Activated CD4-positive, alpha-beta memory T cell treated with anti-CD3 and anti-CD28 coated beads for 36 hours (primary cell): Measurements from ENCODE around the gene ZBTB25. TPM values are rescaled to one million over a fixed set of nuclear protein-coding genes. Genes with fewer than 3 reads are reported as not detected.

Experiments
- CTCF ChIA-PET: fragments of 350-600 bp; sonication (Branson Sonifier 250); formaldehyde crosslinking; loops from one replicate; lab custom pipeline; 2021; ENCODE audit warnings: antibody characterized with exemption, inconsistent platforms; lab: Charles Lee
- POLR2A ChIA-PET: fragments of 350-600 bp; sonication (Branson Sonifier 250); formaldehyde crosslinking; loops from one replicate; lab custom pipeline; 2021; ENCODE audit warnings: antibody characterized with exemption; lab: Charles Lee
- DNase-seq: peaks from one replicate; pipeline ENCODE4 v3.0.0-alpha.2; 2020
- H3K27ac Mint-ChIP-seq: one replicate; pipeline ENCODE4 v1.8.0; 2021; ENCODE audit warnings: mixed read lengths
- H3K27me3 Mint-ChIP-seq: one replicate; pipeline ENCODE4 v1.8.0; 2021; ENCODE audit warnings: mixed read lengths
- H3K36me3 Mint-ChIP-seq: one replicate; pipeline ENCODE4 v1.8.0; 2021; ENCODE audit warnings: mixed read lengths
- H3K4me1 Mint-ChIP-seq: one replicate; pipeline ENCODE4 v1.8.0; 2021; ENCODE audit warnings: low read depth, mixed read lengths
- H3K4me3 Mint-ChIP-seq: one replicate; pipeline ENCODE4 v1.8.0; 2021; ENCODE audit warnings: mild to moderate bottlenecking, mixed read lengths
- H3K9me3 Mint-ChIP-seq: one replicate; pipeline ENCODE4 v1.8.0; 2021; ENCODE audit warnings: mixed read lengths
- intact Hi-C: fragments of 100-400 bp; cut with micrococcal nuclease; formaldehyde crosslinking; loops from one replicate; pipeline ENCODE4 v1.15.1; 2023
- total RNA-seq, 2 experiments: library from RNA; stranded (reverse); gene quantifications; one replicate each; pipeline ENCODE4 v1.2.3, GENCODE V29; 2021

ZBTB25 gene
- total RNA-seq, result 10 to 100 TPM; 24.2 to 27.5 TPM

DNA sequence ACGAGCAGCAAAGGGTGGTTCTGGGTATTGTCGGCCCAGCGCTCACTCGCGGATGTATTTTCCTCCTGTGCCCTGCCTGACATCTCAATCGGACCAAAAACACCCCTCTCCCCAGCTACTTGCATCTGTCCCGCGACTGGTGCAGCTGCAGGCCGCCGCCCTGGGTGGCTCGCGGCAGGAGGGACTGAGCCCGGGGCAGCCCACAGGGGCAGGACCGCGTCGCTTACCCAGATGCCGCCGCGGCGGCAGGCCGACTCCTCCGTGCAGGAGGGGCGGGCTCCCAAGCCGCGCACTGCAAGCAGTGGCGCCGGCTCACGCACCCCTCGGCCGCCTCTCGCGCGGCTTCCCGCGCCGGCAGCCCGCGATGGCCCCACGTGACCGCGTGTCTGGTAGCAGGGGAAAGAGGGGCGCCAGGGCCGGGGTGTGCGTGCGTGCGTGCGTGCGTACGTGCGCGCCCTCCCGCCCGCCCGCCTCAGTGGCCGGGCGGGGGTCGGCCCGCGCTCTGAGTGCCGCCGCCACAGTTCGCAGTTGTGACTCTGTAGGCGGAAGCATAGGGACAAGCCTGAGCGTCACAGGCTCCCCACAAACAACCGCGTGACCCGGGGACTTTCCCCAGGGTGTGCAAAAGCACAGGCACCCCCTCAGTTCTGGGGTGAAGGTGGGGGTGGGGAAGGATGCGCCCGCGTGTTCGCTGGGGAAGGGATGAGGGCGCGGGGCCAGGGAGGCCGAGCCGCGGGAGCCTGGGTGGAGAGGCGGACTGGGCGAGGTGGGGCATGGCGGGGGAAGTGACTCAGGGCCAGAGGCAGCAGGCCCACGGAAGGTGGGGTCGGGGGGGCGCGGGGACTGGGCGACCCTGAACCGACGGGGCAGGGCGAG lies at the start of gene ZBTB25:
ZBTB25 (minus strand) TSS at position 405 of the 876 bp plus-strand sequence. CDS start 13,305 bp downstream, outside the sequence.
- Mint-ChIP-seq H3K27me3 (no peaks in the 10 kb centered on the region), H3K36me3 (peaks cover 27% of the 10 kb centered on the region), H3K4me1 (peaks cover 53% of the 10 kb centered on the region), H3K4me3 (peak within 1 kb of the TSS; percentile 95), H3K9me3 (no peaks in the 10 kb centered on the region), H3K27ac (peak within 1 kb of the TSS; percentile 100)
- intact Hi-C loops, result loop anchor here (1.0 to 10.0 kb wide), 10 partner anchors 8 to 1029 kb away; partner anchors contain the start of genes CHURC1, MAX, MTHFD1 and PPP2R5E
- ChIA-PET CTCF (interaction anchor here (0.7 to 3.2 kb wide), 4 partner anchors 7 to 37 kb away, joined by 3 to 27 read pairs (median 4); partner anchors contain the start of gene HSPA2), POLR2A (interaction anchor here (0.9 to 3.8 kb wide), 11 partner anchors 8 to 862 kb away, joined by 3 to 18 read pairs (median 5); partner anchors contain the start of genes AKAP5, HSPA2 and MTHFD1)
- DNase-seq, result peak; percentile 95

GRCh38 chr14:64550621-64551333 lies 47.1 kb upstream of the ZBTB25 start:
- POLR2A ChIA-PET, result interaction anchor here (0.6 kb wide), 1 partner anchor 120 kb away, joined by 3 read pairs; no protein-coding TSS in a partner anchor
- intact Hi-C loops, result no loop called here

DNA sequence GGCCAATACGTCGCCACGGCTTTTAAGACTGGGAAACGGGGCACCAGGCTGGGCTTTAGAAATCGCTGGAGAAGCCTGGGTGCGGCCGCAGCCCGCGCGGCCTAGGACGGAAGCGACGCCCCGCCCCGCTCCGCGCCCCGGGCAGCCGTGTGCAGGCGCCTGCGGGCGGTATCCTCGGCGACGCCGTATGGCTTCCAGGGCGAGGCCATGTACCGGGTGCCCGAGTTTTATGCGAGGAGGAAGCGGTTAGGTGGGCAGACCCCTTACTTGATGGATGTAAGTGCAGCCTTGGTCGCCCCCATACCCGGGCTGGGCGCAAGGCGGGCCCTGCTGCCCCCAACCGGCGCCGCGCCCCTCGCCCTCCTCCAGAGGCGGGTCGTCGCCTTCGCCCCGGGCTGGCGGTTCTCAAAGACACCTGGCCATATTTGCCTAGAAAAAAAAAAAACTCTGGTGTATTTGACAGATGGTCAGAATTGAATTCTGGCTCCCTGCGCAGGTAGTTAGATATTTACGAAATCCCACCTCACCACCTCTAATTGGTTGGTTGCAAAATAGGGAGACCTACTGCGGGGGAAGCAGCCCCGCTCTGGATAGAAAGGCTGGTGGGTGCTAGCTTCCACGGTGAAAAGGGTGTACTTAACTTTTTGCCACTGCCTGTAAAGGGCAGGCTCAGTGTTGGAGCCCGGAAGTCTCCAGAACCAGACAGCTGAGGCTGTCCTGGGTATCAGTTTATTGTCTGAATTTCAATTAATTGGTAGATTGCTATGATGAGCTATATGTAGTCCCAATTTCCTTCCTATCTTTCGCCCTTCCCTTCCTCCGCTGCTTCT lies 46.4 kb upstream of the ZBTB25 start, which contains the start of gene PPP1R36:
PPP1R36 (plus strand) TSS at position 171 of the 830 bp plus-strand sequence; CDS start at position 208, 37 bp downstream.
- Mint-ChIP-seq H3K36me3 (no peaks in the 10 kb centered on the region), H3K4me1 (peaks cover 11% of the 10 kb centered on the region), H3K27me3 (peaks cover 9% of the 10 kb centered on the region), H3K27ac (no peak within 1 kb of the TSS), H3K4me3 (peak within 1 kb of the TSS; percentile 46), H3K9me3 (no peaks in the 10 kb centered on the region)
- peak; percentile 58 for DNase-seq
- intact Hi-C loops, result loop anchor here (1.0 kb wide), 1 partner anchor 10 kb away; the partner anchor contains the start of gene HSPA2
- POLR2A ChIA-PET, result interaction anchor here (0.6 kb wide), 1 partner anchor 121 kb away, joined by 3 read pairs; no protein-coding TSS in a partner anchor
- CTCF ChIA-PET, result interaction anchor here (0.9 to 1.9 kb wide), 2 partner anchors 10 to 86 kb away, joined by 4 to 6 read pairs; partner anchors contain the start of gene HSPA2

More at GRCh38 chr14:64550621-64551333, 47.1 kb upstream of the ZBTB25 start:
- Mint-ChIP-seq H3K36me3 (no peaks in the 10 kb centered on the region), H3K4me3 (no peak overlapping the region), H3K27ac (no peak overlapping the region), H3K9me3 (no peaks in the 10 kb centered on the region), H3K27me3 (peaks cover 9% of the 10 kb centered on the region), H3K4me1 (peaks cover 11% of the 10 kb centered on the region)
- CTCF ChIA-PET, result interaction anchor here (0.7 to 1.9 kb wide), 3 partner anchors 10 to 85 kb away, joined by 3 to 6 read pairs (median 4); partner anchors contain the start of gene HSPA2
- DNase-seq, result no peak

DNA sequence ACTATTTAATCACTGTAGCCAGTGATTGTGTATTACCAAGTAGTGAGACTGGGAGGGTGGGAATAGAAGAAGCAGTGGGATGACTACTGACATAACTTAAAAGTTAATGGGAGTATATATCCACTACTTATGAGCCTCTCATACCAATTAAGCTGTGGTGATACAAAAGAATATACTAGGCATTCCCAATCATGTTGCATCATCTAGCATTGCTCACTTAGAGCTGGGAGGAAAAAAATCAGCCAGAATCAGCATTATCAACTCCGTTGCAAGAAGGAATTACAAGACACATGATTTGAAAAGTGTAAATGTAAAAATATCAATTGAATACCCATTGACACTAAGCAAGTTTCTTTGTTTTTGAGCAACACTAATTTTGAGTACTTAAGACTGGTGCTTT lies 45.4 kb upstream of the ZBTB25 start:
- Mint-ChIP-seq H3K4me1 (peaks cover 11% of the 10 kb centered on the region), H3K27ac (no peak overlapping the region), H3K4me3 (no peak overlapping the region), H3K9me3 (no peaks in the 10 kb centered on the region), H3K27me3 (peaks cover 9% of the 10 kb centered on the region), H3K36me3 (no peaks in the 10 kb centered on the region)
- POLR2A ChIA-PET, result interaction anchor here (0.7 kb wide), 1 partner anchor 9 kb away, joined by 4 read pairs; the partner anchor contains the start of gene HSPA2
- DNase-seq, result no peak
- intact Hi-C loops, result loop anchor here (1.0 kb wide), 1 partner anchor 9 kb away; the partner anchor contains the start of gene HSPA2
- CTCF ChIA-PET, result interaction anchor here (0.8 to 1.2 kb wide), 2 partner anchors 8 to 88 kb away, joined by 3 to 4 read pairs; partner anchors contain the start of gene HSPA2

GRCh38 chr14:64544607-64545312 lies 41.1 kb upstream of the ZBTB25 start:
- CTCF ChIA-PET, result interaction anchor here (0.7 kb wide), 1 partner anchor 589 kb away, joined by 3 read pairs; no protein-coding TSS in a partner anchor
- H3K36me3 Mint-ChIP-seq, result peaks cover 10% of the 10 kb centered on the region
- POLR2A ChIA-PET, result no interaction called here
- peaks cover 9% of the 10 kb centered on the region for H3K9me3 Mint-ChIP-seq
- H3K27me3 Mint-ChIP-seq, result peaks cover 21% of the 10 kb centered on the region
- no peak overlapping the region for H3K27ac Mint-ChIP-seq
- peaks cover 36% of the 10 kb centered on the region for H3K4me1 Mint-ChIP-seq
- no peak for DNase-seq
- intact Hi-C loops, result loop anchor here (5.0 kb wide), 3 partner anchors 158 to 902 kb away; partner anchors contain the start of genes PLEKHG3 and WDR89
- no peak overlapping the region for H3K4me3 Mint-ChIP-seq

GRCh38 chr14:64542836-64543201 lies 39.2 kb upstream of the ZBTB25 start:
- H3K27me3 Mint-ChIP-seq, result peaks cover 24% of the 10 kb centered on the region
- H3K9me3 Mint-ChIP-seq, result peaks cover 9% of the 10 kb centered on the region
- ChIA-PET POLR2A (no interaction called here), CTCF (interaction anchor here (1.2 to 1.5 kb wide), 2 partner anchors 32 to 93 kb away, joined by 3 to 5 read pairs; no protein-coding TSS in a partner anchor)
- peak overlapping the region; percentile 89 for H3K4me3 Mint-ChIP-seq
- DNase-seq, result no peak
- no peak overlapping the region for H3K27ac Mint-ChIP-seq
- H3K36me3 Mint-ChIP-seq, result peaks cover 10% of the 10 kb centered on the region
- intact Hi-C loops, result loop anchor here (5.0 kb wide), 3 partner anchors 159 to 901 kb away; partner anchors contain the start of genes PLEKHG3 and WDR89
- peaks cover 35% of the 10 kb centered on the region for H3K4me1 Mint-ChIP-seq

DNA sequence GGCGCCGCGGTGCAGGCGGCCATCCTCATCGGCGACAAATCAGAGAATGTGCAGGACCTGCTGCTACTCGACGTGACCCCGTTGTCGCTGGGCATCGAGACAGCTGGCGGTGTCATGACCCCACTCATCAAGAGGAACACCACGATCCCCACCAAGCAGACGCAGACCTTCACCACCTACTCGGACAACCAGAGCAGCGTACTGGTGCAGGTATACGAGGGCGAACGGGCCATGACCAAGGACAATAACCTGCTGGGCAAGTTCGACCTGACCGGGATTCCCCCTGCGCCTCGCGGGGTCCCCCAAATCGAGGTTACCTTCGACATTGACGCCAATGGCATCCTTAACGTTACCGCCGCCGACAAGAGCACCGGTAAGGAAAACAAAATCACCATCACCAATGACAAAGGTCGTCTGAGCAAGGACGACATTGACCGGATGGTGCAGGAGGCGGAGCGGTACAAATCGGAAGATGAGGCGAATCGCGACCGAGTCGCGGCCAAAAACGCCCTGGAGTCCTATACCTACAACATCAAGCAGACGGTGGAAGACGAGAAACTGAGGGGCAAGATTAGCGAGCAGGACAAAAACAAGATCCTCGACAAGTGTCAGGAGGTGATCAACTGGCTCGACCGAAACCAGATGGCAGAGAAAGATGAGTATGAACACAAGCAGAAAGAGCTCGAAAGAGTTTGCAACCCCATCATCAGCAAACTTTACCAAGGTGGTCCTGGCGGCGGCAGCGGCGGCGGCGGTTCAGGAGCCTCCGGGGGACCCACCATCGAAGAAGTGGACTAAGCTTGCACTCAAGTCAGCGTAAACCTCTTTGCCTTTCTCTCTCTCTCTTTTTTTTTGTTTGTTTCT lies 38.6 kb upstream of the ZBTB25 start:
- intact Hi-C loops, result loop anchor here (2.0 to 5.0 kb wide), 5 partner anchors 95 to 900 kb away; partner anchors contain the start of genes PLEKHG3 and WDR89
- H3K36me3 Mint-ChIP-seq, result peaks cover 10% of the 10 kb centered on the region
- H3K9me3 Mint-ChIP-seq, result peaks cover 9% of the 10 kb centered on the region
- POLR2A ChIA-PET, result no interaction called here
- H3K4me1 Mint-ChIP-seq, result peaks cover 35% of the 10 kb centered on the region
- peak overlapping the region; percentile 89 for H3K4me3 Mint-ChIP-seq
- peaks cover 24% of the 10 kb centered on the region for H3K27me3 Mint-ChIP-seq
- peak; percentile 25 for DNase-seq
- H3K27ac Mint-ChIP-seq, result no peak overlapping the region
- CTCF ChIA-PET, result interaction anchor here (1.2 to 3.0 kb wide), 4 partner anchors 31 to 95 kb away, joined by 3 to 20 read pairs (median 10); no protein-coding TSS in a partner anchor

DNA sequence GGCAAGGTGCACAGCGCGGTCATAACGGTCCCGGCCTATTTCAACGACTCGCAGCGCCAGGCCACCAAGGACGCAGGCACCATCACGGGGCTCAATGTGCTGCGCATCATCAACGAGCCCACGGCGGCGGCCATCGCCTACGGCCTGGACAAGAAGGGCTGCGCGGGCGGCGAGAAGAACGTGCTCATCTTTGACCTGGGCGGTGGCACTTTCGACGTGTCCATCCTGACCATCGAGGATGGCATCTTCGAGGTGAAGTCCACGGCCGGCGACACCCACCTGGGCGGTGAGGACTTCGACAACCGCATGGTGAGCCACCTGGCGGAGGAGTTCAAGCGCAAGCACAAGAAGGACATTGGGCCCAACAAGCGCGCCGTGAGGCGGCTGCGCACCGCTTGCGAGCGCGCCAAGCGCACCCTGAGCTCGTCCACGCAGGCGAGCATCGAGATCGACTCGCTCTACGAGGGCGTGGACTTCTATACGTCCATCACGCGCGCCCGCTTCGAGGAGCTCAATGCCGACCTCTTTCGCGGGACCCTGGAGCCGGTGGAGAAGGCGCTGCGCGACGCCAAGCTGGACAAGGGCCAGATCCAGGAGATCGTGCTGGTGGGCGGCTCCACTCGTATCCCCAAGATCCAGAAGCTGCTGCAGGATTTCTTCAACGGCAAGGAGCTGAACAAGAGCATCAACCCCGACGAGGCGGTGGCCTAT lies 37.8 kb upstream of the ZBTB25 start:
- no peak overlapping the region for H3K27ac Mint-ChIP-seq
- peaks cover 10% of the 10 kb centered on the region for H3K36me3 Mint-ChIP-seq
- DNase-seq, result peak; percentile 17
- CTCF ChIA-PET, result interaction anchor here (2.5 to 3.0 kb wide), 2 partner anchors 31 to 95 kb away, joined by 16 to 20 read pairs; no protein-coding TSS in a partner anchor
- intact Hi-C loops, result loop anchor here (2.0 to 5.0 kb wide), 5 partner anchors 95 to 899 kb away; partner anchors contain the start of genes PLEKHG3 and WDR89
- peaks cover 9% of the 10 kb centered on the region for H3K9me3 Mint-ChIP-seq
- peak overlapping the region; percentile 89 for H3K4me3 Mint-ChIP-seq
- peaks cover 35% of the 10 kb centered on the region for H3K4me1 Mint-ChIP-seq
- H3K27me3 Mint-ChIP-seq, result peaks cover 24% of the 10 kb centered on the region
- POLR2A ChIA-PET, result interaction anchor here (2.0 kb wide), 1 partner anchor 37 kb away, joined by 16 read pairs; the partner anchor contains the start of genes ZBTB1 and ZBTB25
